Activated naive CD4-positive, alpha-beta T cell (primary cell): ENCODE measurements around the gene ADAMTS17.

ENCODE experiments used
- DNase-seq, 4 experiments: peaks; one replicate each; lab custom pipeline; 2025; lab: John Stamatoyannopoulos, UW

ADAMTS17 gene

GRCh38 chr15:100201376-100202280 is 140.1 kb downstream of the ADAMTS17 start:
- DNase-seq = no peak

DNA sequence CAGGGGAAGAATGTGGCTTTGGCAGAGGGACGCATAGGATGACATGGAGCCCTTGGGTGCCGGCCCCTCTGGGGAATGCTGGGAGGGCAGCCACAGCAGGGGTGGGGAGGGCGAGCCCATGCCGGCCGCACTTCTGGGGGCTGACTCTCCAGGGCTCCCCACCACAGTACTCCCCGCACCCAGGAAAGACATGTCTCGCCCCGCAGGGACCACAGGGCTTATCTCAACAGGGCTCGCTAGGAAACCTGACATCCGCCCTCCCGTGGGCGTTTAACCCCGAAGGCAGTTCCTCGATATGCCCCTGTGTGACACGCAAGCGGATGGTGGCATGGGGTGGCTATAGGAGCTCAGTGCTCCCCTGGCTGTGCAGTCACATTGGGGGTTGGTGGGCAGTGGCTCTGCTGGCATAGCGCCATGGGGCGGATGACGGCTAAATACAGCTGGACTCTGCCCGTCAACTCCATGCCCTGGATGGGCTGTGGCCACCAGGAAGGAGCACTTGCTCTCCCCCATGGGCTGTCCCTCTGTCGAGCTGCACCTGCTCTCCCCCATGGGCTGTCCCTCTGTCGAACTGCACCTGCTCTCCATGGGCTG is 141.4 kb downstream of the ADAMTS17 start:
- DNase-seq = no peak

DNA sequence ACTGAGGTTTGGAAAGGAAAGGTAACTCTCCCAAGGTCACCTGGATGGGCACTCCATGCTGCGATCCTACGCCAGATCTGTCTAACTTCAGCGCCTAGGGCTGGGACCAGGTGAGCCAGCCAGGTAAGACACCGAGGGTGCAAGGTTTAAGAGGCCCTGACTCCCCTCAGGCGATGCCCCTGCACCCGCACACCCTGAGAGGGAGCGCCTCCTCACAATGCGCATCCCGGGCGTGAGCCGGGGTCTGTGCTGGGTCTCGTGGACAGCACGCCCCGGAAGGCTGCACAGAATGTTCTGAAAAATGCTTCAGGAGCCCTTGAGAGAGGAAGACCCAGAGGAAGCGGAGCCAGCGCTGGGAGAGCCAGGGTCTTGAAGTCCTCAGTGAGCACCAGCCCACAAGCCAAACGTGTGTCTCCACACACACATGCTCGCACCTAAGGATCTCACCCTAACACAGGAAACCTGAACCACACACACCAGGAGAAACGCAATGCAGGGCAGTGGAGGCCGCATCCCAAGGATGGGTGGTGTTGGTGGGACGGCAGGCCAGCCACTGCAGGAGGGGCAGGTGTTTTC is 142.0 kb downstream of the ADAMTS17 start:
- DNase-seq = no peak

- no peak for DNase-seq
Measured at GRCh38 chr15:100198442-100198841, 143.3 kb downstream of the ADAMTS17 start.

- DNase-seq = no peak
Measured at GRCh38 chr15:100196326-100197058, 145.3 kb downstream of the ADAMTS17 start.

- DNase-seq = no peak
Measured at GRCh38 chr15:100194996-100195395, 146.8 kb downstream of the ADAMTS17 start.

- DNase-seq = no peak
Measured at GRCh38 chr15:100193277-100193860, 148.4 kb downstream of the ADAMTS17 start.

DNA sequence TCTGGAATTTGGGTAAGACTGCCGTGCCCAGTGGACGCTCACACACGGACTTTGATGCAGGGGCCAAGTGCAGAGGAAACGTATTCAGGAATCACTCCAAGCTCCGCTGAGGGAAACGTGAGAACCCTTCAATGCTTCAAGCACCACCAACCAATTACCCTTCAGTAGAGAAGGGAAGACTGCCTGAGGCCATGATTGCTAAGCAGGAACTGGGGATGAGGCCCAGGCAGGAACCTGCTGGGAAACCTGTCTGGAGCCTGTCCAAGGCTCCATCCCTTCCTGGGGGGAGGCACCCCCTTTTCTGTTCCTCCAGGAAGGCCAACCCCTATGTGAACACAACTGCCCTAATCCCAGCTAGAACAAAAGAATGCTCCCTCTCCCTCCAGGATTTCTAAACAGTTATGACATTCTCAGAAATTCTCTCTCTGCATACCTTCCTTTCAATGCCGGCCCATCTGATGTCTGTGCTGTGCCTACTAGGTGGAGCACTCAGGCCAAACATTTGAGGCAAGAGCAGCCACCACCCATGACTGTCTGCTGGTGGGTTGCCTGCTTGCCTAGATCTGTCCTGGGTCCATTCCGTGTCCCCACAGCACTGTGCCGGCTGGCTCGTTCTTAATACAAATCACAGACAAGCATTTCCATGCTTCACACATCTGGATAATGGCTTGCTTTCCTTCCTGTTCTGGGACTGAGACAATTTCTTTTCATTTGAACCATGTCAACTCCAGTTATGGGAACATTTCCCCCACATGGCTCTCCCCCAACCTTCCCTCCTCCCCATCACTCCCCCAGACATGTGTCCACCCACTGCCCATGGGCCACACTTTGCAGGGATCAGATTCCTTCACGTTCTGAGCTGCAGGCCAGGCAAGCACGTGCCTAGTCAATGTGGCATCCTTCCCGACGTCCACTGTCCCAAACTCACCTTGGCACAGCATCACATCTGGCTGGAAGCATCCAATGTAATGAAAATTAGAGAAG is 149.4 kb downstream of the ADAMTS17 start:
- no peak for DNase-seq

DNA sequence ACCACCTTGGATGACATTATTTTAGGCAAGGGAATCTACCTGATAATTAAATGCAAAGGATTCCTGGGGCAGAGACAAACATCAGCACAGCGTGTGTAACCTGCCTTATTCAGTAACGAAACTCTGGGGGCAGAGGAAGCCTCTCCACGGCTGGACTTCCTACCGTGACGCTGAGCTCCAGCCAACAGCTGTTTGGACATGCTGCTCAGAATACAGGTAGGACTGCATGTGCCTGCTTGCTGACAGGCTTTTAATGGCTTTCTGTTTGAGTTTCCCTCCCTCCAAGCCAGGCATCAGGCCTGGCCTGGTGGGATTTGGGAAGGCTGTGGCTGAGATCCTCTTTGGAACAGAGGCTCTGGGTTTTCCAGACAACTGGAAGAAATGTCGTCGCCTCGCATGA is 150.6 kb downstream of the ADAMTS17 start:
- no peak for DNase-seq

GRCh38 chr15:100190675-100191074 is 151.1 kb downstream of the ADAMTS17 start:
- DNase-seq = no peak

- DNase-seq = no peak
Measured at GRCh38 chr15:100189849-100190248, 151.9 kb downstream of the ADAMTS17 start.

- DNase-seq = no peak
Measured at GRCh38 chr15:100189319-100189718, 152.5 kb downstream of the ADAMTS17 start.

GRCh38 chr15:100187677-100188076 is 154.1 kb downstream of the ADAMTS17 start:
- DNase-seq = no peak

GRCh38 chr15:100186960-100187359 is 154.8 kb downstream of the ADAMTS17 start:
- DNase-seq = no peak

- DNase-seq = no peak
Measured at GRCh38 chr15:100186366-100186765, 155.4 kb downstream of the ADAMTS17 start.

DNA sequence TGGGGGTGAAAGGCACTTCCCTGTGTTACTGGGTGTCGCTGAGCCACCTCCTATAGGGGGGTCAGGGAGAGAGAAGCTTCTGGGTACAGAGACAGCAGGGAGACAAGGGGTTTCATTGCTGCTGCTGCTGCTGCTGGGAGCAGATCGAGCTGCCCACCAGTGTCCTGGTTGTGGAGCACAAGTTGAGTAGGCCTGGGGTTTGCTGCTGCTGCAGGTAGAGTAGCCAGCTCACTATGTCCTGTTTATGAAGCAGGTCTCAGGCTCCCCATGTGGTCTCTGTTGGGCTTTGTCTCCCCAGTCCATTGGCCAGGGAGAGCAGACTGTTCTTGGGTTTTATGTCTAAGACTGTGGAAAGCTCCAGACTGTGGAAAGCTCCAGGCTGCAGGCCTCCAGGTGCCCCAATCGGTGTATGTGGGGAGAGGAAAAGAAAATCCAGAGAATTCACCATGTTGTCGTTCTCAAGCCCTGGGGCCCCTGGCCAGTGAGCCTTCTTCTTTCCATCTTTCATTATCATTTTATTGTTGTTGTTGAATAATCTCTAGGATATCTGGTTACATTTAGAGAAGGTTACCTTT is 157.8 kb downstream of the ADAMTS17 start:
- no peak for DNase-seq

- DNase-seq = no peak
Measured at GRCh38 chr15:100180921-100181320, 160.9 kb downstream of the ADAMTS17 start.

- DNase-seq = no peak
Measured at GRCh38 chr15:100175406-100176114, 166.2 kb downstream of the ADAMTS17 start.

DNA sequence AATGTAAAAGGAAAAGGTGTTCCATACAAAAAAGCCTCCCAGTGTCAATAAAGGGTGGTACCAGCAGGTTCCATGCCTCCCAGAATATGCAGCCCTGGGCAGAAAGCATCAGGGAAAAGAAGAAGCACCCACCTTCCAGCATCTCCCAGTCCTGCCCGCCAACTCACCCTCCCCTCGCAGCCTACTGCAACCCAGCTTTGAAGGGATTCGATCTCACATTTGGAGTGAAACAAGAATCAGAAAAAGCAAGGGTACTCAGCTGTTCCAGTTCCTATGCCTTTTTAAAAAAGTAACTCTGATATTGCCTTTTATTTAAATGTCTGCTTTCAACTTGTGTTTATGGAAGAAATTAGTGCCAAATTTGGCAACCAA is 166.9 kb downstream of the ADAMTS17 start:
- no peak for DNase-seq
